Right kidney (tissue), 1 donor: ENCODE measurements around the gene TIAM2.
"Not testable (repeated sequence)": the region's sequence is repeated elsewhere in the genome, so short reads cannot be mapped to it uniquely, and the experiment has no call there.

Experiments
- DNase-seq: peaks from one replicate; pipeline ENCODE4 v3.0.0-alpha.2; 2016

TIAM2 gene

DNA sequence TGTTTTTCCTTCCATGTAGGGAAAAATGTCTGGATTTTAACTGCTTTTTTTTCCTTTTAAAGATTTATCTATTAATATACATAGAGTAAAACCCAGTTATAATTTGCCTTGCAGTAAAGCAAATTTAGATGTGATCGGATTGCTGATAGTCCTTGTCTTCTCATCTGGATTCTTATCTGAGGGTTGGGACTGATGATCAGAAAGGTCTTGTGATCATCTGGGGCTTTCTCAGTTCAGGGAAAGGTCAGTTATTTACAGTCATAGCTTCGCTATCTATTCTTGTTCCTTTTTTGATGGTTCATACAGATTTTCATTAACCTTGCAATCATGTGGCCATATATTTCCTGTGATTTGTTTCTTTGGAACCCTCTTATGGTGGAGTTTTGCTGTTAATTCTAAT lies 204.9 kb downstream of the TIAM2 start:
- DNase-seq: no peak

DNA sequence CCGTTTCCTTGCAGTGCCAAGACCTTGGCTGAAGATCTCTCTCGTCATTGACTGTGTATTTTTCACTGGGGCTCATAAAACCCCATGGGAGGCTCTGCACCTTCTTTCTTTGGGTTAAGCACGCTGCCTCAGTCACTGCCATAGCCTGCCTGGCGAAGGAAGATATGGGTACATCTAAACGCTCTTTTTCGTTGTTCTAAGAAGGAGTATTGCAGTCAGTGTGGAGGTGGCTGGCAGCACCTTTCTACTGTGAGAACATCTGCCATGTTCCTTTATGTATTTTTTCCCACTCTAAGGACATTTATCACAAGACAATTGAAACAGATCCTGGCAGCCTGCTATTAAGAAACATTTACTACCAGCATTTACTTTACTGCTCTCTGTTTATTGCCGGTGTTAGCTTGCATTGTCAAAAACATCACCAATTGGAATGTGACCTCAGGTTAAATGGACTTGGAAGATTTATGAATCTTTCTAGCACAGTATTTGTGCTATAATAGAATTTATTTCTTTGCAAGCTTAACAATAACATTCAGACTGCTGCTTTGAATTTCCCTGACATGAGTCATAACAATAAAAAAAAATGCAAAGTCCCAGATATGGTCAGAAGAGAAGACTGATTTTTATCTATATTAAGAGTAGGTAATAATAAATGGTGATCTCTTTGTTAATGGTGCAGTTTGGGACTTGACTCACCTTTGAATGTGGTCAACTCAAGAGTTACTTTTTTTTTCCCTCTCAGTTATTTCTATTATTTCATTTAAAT lies 206.5 kb downstream of the TIAM2 start:
- DNase-seq: no peak

DNA sequence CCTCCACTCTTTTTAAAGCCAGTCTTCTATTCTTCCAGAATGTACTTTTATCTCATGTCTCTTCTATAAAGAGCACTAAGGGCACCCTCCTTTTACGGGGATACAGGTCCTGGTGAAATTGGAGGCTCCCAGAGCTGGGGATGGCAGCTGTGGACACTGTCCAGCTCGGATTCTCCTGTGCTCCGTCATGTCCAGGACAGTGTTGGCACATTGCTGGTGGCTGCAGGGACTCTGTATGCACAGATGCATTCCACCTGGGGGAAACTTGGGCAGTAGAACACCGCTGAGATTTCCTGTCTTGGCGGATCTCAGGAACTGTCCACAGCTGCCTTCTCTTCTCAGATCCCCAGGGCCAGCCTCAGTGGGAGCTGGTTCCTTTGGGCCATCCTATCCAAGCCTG lies 212.1 kb downstream of the TIAM2 start:
- no peak for DNase-seq

DNA sequence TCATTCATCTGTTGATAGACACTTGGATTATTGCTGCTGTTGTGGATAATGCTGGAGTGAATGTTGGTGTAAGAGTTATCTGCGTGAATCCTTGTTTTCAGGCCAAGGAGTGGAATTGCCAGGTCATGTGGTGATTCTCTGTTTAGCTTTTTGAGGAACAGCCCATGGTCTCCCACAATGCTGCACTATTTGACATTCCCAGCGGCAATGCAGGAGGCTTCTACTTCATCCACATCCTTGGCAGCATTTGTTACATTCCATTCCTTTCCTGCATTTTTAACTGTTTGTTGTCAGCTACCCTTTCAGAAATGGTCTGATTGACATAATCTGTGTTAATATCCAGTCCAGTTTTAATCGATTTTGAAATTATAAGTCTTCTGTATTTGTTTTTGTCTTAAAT lies 217.0 kb downstream of the TIAM2 start:
- DNase-seq: no peak

DNA sequence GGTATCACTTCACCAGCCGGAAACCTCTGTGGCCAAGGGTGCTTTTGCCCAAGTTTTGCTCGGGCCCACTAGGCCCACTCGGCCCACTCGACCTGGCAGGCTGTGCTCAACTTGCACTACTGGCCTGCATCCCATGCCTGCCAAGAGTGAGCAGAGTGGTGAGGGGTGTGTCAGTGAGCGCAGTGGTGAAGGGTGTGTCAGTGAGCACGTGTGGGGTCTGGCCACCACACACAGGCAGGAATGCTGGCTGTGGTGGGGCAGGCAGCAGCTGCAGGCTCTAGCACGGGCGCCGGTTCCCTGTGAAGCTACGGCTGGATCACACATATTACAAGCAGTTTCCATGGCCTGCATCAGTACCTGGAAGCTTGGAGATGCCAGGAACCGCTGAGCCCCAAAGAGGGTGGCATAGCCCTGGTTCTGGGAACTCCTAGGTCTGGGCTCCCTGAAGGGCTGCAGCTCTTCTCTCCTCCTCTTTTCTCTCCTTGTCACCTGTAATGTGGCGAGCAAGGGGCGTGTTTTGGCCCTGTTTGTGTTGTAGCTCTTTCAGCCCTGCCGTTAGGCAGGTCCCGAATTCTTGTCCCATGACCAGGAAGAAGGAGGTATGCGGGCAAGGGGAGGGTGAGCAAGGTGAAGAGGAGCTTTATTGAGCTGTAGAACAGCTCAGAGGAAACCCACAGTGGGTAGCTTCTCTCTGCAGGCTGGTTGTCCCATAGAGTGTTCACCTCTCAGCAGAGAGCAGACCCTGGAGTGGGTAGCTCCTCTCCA lies 217.7 kb downstream of the TIAM2 start:
- no peak for DNase-seq

DNA sequence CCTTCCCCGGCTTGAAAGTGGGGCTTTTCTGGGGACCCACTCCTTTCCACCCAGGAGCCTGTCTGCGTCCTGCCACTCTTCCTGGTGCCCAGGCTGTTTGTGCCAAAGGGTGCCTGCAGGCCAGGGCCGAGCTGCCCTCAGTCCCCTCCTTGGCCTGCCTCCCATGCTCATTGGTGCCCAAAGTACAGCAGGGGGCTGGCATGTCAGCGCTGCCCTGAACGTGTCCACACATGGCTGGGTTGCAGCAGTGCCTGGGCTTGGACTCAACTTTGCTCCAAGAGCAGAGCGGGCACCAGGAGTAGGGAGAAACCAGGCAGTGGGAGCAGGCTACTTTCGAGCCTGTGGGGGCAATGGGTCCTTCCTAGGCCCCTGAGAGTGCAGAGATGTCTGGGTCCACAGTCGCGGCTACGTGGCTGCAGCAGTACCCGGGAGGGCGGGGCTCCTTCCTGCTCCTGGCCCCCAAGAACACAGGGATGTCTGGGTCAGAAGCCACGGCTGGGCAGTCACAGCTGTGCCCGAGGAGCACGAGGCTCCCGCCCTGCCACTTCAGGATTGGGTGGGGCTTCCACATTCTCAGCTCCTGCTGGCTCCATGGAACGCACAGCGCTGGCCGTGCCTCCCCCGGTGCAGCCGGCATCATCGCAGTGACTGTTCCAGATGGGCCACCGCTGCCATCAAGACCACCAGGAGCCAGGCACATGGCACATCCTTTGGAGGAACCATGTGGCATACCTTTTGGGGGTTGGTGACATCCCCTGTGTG lies 218.7 kb downstream of the TIAM2 start:
- DNase-seq: no peak

DNA sequence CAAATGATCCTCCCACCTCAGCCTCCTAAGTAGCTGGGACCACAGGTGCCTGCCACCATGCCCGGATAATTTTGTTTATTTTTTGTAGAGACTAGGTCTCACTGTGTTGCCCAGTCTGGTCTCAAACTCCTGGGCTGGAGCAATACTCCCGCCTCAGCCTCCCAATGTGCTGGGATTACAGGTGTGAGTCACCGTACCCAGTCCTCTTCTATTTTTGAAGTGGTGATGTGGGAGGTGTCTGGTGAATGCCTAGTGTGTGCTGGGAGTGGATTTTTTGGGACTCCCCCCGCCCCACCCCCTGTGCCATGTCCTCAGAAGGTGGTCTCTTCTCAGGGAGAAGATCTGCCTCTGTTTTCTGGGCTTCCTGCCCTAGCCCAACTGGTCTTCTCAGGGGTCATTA lies 220.8 kb downstream of the TIAM2 start:
- DNase-seq: no peak

DNA sequence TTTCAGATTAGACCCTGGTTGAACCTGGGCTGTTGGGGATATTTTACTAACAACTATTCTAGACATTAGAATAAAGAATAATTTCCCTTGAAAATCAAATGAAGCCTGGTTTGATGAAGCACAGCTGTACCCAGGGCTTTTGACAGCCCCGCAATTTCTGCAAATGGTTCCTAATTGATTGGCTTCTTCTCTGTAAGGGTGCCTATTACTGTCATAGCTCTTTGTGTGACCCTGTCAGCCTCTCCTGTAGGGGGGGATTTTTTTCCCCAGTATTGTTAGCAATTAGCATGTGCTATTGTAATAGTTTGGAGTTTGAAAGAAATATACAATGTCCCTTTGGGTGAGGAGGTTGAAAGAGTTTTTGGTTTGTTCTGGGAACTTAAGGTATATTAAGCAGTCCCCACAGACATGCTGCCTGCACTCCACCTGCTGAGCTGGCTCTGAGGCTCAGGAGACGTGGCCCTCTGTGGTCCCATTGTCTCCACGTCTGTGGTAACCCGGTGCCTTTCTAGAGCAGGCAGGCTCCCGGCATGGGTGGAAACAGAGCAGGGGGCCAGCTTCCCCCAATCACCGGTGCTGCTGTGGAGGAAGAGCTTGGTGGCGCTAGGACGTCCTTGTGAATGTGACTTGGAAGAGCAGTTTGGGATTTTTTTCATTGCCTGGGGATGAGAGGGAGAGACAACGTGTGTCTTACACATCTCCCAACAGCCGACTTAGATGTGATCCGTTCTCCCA lies 221.4 kb downstream of the TIAM2 start:
- no peak for DNase-seq

DNA sequence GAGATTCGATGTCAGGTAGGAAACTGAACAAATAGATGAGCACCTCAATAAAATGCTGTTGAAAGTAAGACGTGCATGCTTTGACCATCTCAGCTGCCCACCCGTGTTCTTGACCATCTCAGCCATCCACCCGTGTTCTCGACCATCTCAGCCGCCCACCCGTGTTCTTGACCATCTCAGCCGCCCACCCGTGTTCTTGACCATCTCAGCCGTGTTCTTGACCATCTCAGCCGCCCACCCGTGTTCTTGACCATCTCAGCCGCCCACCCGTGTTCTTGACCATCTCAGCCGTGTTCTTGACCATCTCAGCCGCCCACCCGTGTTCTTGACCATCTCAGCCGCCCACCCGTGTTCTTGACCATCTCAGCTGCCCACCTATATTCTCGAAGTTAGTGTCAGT lies 223.6 kb downstream of the TIAM2 start:
- DNase-seq: not testable (repeated sequence)

DNA sequence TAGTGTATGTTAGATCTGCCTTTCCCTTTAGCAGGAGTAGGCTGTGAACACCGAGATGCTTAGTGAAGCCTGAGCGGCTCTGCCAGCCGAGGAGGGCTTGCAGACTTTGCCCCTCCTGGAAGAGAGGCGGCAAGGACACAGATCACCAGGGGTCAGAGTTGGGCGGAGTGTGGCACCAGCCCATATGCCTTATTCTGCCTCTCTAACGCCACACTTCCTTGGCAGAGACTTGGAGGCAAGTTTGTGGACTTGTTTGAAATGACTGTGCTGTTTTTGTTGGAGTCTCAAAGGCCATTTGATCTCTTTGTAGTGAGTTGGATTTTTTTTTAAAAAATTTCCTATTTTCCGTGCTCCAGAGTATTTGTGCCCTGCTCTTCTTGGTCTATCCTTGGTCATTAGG lies 224.2 kb downstream of the TIAM2 start:
- no peak for DNase-seq

DNA sequence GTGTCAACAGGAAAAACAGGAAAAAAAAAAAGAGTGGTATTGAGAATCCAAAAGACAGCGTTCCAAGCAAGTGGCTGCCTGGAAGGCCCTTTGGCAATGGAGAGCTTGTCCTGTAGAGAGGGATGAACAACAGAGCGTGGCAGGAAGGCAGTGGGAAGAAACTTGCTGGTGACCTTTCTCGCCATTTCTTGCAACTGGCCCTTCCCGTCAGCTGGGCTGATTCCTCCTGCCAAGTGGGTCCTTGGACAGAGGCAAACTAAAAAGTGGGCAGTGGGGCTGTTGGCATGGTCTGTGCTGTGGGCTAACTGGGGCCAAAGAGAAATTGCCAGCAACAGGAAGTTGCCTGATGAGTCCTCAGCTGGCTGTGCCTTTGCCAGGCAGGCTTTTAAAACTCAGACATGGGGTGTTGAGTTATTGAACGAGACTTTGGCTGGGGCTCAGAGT lies 224.8 kb downstream of the TIAM2 start:
- DNase-seq: no peak

DNA sequence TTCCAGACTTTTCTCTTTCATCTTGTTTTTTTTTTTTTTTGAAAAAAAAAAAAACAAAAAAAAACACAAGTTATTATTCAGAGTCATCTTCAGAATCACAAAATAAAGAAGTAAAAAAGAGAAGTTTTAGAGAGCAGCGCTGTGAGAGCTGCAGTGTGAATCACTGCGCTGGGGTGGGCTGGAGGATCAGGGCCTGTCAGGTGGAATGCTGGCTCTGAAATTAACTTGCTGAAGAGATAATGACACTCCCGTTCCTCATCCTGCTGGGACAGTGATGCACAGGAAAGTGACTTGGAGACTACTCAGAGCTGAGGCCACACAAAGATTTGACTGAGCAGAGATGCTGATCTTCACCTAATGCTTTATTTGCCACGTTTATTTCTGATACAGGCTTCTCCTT lies 226.0 kb downstream of the TIAM2 start:
- no peak for DNase-seq

DNA sequence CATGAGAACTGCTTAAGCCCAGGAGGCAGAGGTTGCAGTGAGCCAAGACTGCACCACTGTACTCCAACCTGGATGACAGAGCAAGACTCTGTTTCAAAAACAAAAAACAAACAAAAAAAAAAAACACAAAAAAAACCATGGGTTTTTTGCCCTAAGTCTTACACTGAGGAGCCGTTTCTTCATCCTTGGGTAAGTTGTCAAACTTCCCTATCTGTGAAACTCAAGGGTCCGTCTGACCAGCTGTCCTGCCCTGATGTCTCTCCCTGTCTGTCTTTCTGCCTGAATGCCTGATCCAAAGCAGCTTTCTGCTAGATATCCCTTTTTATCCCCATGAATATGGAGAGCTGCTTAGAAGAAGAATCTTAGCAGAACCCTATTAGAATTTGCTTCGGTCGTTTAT lies 227.4 kb downstream of the TIAM2 start:
- no peak for DNase-seq

DNA sequence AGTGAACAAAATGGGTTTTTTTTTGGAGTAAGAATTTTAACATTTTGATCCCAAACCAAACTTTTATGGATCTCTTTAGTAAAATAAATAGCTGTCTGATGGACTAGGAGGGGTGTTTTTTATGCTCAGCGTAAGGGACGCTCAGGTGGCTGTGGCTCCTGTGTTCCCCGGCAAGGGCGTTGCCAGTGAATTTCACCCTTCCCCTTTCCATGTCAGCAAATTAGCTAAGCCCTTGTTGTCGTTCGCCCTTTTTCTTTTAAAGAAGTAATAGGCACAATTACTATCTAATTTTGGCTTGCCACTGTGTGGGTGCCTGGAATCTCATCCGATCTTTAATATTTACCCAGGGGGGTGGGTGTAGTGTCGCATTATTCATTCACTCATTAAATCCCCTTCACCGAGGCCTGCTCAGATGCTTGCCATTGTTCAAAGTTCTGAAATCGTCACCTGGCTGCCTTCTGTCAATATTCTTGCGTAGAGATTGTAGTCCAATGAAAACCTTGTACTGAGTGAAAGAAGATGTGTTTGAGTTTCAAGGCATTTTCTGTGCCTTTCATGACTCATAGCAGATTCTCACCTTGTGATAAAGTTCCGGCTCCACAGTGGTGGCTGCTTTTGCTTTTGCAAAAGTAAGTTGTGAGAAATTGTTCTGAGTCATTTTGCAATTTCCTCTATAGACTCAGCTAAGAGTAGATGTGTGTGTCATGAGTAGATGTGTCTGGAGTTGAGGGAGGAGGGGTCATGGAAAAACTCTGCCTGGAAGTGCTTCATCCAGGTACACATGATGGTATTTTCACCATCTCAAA lies 228.7 kb downstream of the TIAM2 start:
- DNase-seq: no peak

DNA sequence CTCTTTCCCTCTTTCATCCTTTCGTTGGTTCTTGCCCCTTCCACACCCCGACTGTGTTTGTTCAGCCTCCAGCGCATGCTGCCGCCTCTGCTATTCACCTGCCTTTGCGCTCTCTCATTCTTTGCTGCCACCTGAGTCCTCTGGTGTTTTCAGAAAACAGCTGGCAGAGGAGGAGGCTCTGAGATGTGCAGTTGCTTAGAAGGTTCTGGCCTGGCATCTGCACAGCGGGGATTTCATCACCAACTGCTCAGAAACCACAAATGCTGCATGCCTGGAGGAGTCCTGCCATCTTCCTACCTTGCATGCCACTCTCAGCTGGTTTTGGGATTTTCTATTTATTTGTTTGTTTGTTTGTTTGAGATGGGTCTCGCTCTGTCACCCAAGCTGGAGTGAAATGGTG lies 229.5 kb downstream of the TIAM2 start:
- no peak for DNase-seq

DNA sequence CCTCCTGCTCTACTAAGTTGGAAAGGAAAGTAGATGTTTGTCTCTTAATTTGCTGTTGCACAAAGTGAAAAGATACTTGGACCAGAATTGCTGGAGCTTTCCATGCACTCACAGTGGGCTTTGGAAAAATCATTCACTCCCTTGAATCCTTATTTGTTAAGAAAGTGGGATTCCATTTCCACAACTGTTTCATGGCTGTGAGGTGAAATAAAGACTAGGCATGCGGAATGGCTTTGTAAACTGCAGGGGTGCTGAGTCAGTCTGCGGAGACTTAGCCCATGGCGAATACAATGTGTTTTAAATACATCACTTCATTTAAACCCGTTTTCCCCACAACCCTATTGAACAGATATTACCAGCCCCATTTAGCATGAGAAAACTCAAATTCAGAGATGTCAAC lies 231.9 kb downstream of the TIAM2 start:
- no peak for DNase-seq

DNA sequence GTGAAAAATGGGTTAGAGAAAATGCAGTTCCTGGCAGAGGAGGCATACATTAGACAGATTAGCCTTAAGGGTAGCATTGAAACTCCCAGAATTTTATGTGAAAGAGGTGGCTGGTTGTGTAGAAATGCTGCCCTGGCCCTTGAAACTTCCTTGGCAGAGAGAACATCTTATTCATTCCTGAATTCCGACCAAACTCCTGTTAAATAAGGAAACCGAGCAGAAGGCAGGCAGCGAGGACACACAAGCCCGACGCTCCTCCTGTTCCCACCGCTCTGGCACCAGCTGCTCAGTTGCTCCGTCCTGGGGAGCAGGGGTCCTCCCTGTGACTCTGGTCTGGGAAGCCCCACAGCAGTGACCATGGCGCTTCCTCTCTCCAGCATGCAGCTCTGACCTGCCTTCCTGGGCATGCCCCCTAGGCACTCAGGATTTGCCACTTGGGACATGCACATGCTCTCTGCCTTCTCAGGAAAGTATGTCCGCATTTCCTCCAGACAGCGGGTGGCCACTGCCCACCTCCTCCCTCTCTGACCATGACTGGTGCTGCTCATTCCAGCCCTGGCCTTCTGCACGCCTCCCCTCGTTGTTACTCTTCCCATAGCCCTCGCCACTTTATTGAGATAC lies 233.5 kb downstream of the TIAM2 start:
- no peak for DNase-seq

DNA sequence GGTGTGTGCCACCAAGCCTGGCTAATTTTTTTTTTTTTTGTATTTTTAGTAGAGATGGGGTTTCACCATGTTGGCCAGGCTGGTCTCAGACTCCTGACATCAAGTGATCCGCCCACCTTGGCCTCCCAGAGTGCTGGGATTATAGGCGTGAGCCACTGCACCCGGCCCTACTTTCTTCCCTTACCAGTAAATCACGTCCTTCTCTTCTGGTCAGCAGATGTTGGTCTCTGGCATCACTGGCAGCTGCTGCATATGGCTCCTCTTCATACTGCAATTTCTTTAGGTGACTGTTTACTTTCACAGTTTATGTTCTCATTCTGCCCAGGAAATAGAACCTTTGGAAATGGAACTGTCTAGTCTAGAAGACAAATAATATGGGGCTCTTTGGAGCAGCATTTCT lies 235.9 kb downstream of the TIAM2 start:
- DNase-seq: not testable (repeated sequence)

DNA sequence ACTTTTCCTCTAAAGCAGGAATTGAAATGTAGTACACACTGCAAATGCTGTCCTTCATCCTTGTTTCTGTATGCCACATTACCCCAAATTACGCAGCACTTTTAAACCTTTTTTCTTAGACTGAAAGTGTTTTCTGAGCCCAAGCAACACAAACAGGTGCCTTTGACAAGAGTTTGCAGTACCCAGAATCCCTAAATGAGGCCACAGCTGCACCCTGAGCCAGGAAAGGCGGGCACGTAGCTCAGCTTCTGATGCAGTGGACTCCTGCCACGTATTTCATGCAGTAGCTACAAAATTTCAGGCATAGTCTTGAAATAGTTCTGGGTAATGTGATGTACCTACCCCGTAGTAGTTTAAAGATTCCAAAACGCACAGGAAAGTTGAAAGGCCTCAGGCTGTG lies 237.7 kb downstream of the TIAM2 start:
- DNase-seq: no peak

DNA sequence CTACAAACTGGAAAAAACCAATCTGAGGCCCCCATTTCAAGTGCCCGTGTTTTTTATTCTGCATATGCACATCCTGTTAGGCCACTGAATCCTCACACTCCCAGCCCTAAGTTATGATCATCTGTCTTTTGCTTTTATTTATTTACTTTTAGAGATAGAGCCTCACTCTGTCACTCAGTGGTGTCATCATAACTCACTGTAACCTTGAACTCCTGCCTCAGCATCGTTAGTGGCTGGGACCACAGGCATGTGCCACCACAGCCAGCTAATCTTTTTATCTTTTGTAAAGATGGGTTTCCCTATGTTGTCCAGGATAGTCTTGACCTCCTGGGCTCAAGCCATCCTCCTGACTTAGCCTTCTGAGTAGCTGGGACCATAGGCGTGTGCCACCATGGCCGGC lies 239.1 kb downstream of the TIAM2 start:
- no peak for DNase-seq

DNA sequence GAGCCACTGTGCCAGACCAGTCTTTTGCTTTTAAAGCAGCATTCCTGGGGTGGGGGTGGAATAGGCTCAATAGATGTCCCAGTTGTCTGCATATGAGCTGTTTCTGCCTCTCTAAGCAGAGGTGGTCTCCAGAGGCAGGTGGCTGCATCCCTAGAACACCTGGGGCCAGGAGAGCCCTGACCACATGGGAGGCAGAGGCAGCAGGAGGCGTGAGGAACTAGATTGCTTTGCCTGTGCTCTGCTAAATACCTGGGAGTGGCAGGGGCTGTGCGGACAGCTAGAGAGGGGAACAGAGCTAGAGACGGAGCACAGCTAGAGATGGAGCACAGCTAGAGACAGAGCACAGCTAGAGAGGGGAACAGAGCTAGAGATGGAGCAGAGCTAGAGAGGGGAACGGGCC lies 239.6 kb downstream of the TIAM2 start:
- no peak for DNase-seq
